ENCODE data around the gene TBCK. TPM values are rescaled to one million over a fixed set of nuclear protein-coding genes. Genes with fewer than 3 reads are reported as not detected.

Gene TBCK
- total RNA-seq, 2 experiments from 2014 or later: 46.5 to 46.9 TPM

DNA sequence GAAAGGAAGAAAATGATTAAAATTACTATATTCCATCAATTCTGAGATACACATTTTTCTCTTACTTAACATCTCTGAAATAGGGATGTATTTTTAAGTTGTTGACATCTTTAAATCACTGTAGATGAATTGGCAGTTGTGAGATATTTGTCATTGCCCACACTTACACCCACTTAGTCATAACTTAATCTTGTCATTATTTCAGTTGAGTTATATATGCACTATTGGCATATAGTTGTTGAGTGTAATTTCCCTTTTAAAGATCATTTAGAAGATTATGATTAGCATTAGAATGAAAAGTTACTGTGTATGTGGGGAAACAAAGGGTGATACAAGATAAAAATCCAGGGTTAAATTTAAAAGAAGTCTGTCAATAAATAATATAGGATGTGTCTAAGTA is 2.5 kb upstream of the TBCK start:
- Histone ChIP-seq H3K4me1 (ENCODE audit: insufficient read depth, low read length, poor library complexity, severe bottlenecking) (peaks cover 24% of the 10 kb centered on the region), H3K79me2 (ENCODE audit: insufficient read depth, low read depth, low read length) (peaks cover 80% of the 10 kb centered on the region), H3K9me3 (ENCODE audit: low read length) (peaks cover 6% of the 10 kb centered on the region; the same call in 1 of the 2 replicates), H3K9me2 (ENCODE audit: insufficient read depth, low read length) (no peaks in the 10 kb centered on the region), H3K36me3 (ENCODE audit: insufficient read depth, low read length) (peaks cover 23% of the 10 kb centered on the region), H3K4me3 (ENCODE audit: low read depth, low read length, poor library complexity, severe bottlenecking) (no peak overlapping the region), H4K20me1 (ENCODE audit: insufficient read depth, low read length) (0 out of 2 replicates have a peak, but pooled peaks cover 6% of the 10 kb centered on the region), H3K4me2 (ENCODE audit: low read length) (peak overlapping the region; percentile 92), H2AFZ (ENCODE audit: low read length) (no peak overlapping the region), H3K27ac (ENCODE audit: low read depth, low read length, poor library complexity, severe bottlenecking) (no peak overlapping the region)
- no TSS peak for BruUV-seq (replicated peaks)
- ChIA-PET POLR2A (interaction anchor here (0.6 to 0.7 kb wide), 2 partner anchors 10 to 12 kb away, joined by 3 read pairs; no protein-coding TSS in a partner anchor), CTCF (ENCODE audit: unreplicated experiment) (no interaction called here)
- TF ChIP-seq, protein P1, sequence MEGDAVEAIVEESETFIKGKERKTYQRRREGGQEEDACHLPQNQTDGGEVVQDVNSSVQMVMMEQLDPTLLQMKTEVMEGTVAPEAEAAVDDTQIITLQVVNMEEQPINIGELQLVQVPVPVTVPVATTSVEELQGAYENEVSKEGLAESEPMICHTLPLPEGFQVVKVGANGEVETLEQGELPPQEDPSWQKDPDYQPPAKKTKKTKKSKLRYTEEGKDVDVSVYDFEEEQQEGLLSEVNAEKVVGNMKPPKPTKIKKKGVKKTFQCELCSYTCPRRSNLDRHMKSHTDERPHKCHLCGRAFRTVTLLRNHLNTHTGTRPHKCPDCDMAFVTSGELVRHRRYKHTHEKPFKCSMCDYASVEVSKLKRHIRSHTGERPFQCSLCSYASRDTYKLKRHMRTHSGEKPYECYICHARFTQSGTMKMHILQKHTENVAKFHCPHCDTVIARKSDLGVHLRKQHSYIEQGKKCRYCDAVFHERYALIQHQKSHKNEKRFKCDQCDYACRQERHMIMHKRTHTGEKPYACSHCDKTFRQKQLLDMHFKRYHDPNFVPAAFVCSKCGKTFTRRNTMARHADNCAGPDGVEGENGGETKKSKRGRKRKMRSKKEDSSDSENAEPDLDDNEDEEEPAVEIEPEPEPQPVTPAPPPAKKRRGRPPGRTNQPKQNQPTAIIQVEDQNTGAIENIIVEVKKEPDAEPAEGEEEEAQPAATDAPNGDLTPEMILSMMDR (conservative IDR thresholded peaks at IDR 0.05; ENCODE audit: low read length): no peak
- no peak for TF ChIP-seq EZH2phosphoT487 (IDR thresholded peaks at IDR 0.05; ENCODE audit: borderline replicate concordance, low read depth, low read length)
- intact Hi-C loops (cut with micrococcal nuclease; ENCODE audit: unreplicated experiment): loop anchor here (5.0 to 10.0 kb wide), 4 partner anchors 604 to 1616 kb away; partner anchors contain the start of genes CYP2U1, PAPSS1 and PPA2
- no peak for DNase-seq (ENCODE audit: low spot score)

DNA sequence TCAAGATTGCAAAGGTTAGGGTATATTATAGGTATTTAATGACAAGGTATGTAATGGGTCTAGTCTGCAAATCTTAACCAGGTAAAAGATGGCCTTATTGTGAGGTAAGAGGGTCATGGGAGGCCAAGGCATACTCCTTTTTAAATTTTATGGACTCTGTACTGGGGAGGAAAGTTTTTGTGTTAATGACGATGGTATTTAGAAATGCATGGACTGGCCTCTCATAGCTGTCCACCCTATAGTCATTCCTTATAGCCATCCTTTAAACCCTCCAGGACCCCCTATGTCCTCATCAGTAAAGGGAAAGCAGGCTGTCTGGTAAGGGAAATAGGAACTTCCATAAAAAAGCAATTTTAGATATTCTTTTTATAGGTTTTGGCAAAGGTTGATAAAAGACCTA is 1.8 kb upstream of the TBCK start:
- BruUV-seq (replicated peaks): no TSS peak
- peaks cover 76% of the 10 kb centered on the region for H3K79me2 ChIP-seq (ENCODE audit: insufficient read depth, low read depth, low read length)
- H3K4me1 ChIP-seq (ENCODE audit: insufficient read depth, low read length, poor library complexity, severe bottlenecking): peaks cover 24% of the 10 kb centered on the region
- H2AFZ ChIP-seq (ENCODE audit: low read length): no peak overlapping the region
- no peak overlapping the region for H3K27ac ChIP-seq (ENCODE audit: low read depth, low read length, poor library complexity, severe bottlenecking)
- no peak for TF ChIP-seq EZH2phosphoT487 (IDR thresholded peaks at IDR 0.05; ENCODE audit: borderline replicate concordance, low read depth, low read length)
- TF ChIP-seq, protein P1 (conservative IDR thresholded peaks at IDR 0.05; ENCODE audit: low read length): no peak
- ChIA-PET POLR2A (no interaction called here), CTCF (ENCODE audit: unreplicated experiment) (no interaction called here)
- peaks cover 23% of the 10 kb centered on the region for H3K36me3 ChIP-seq (ENCODE audit: insufficient read depth, low read length)
- H3K4me3 ChIP-seq (ENCODE audit: low read depth, low read length, poor library complexity, severe bottlenecking): peak overlapping the region; percentile 92
- H3K9me3 ChIP-seq (ENCODE audit: low read length): peaks cover 6% of the 10 kb centered on the region; the same call in 1 of the 2 replicates
- intact Hi-C loops (cut with micrococcal nuclease; ENCODE audit: unreplicated experiment): loop anchor here (5.0 to 10.0 kb wide), 4 partner anchors 603 to 1617 kb away; partner anchors contain the start of genes CYP2U1, PAPSS1 and PPA2
- H3K4me2 ChIP-seq (ENCODE audit: low read length): peak overlapping the region; percentile 92
- no peaks in the 10 kb centered on the region for H3K9me2 ChIP-seq (ENCODE audit: insufficient read depth, low read length)
- peaks cover 9% of the 10 kb centered on the region; the same call in 1 of the 2 replicates for H4K20me1 ChIP-seq (ENCODE audit: insufficient read depth, low read length)
- DNase-seq (ENCODE audit: low spot score): no peak

Data from OCI-LY7 (cell line).